Neuronal stem cell (in vitro differentiated cells): ENCODE measurements around the gene PIK3R5.

ENCODE experiments used
- DNase-seq: peaks from one replicate; pipeline ENCODE4 v3.0.0-alpha.2; 2013; ENCODE audit warnings: low spot score
- H2AFZ ChIP-seq: one replicate; pipeline ENCODE4 v1.6.1; 2013; ENCODE audit warnings: mild to moderate bottlenecking, low read length, inconsistent platforms
- H2AK5ac ChIP-seq: 2 replicates; pipeline ENCODE4 v1.6.1; 2013; ENCODE audit warnings: low read depth, mild to moderate bottlenecking, inconsistent platforms, low read length, moderate library complexity, mixed read lengths
- H2BK120ac ChIP-seq: 2 replicates; pipeline ENCODE4 v1.6.1; 2013; ENCODE audit warnings: low read depth, mild to moderate bottlenecking, inconsistent platforms, low read length, moderate library complexity, mixed read lengths
- H2BK12ac ChIP-seq: one replicate; pipeline ENCODE4 v1.6.1; 2013; ENCODE audit warnings: low read length, inconsistent platforms
- H2BK15ac ChIP-seq: 2 replicates; pipeline ENCODE4 v1.6.1; 2013; ENCODE audit warnings: mild to moderate bottlenecking, low read length, inconsistent platforms, mixed read lengths
- H2BK5ac ChIP-seq: one replicate; pipeline ENCODE4 v1.6.1; 2013; ENCODE audit warnings: inconsistent platforms, mild to moderate bottlenecking, low read length, moderate library complexity
- H3K14ac ChIP-seq: one replicate; pipeline ENCODE4 v1.6.1; 2013; ENCODE audit warnings: low read length, inconsistent platforms
- H3K18ac ChIP-seq: 2 replicates; pipeline ENCODE4 v1.6.1; 2013; ENCODE audit warnings: low read length, inconsistent platforms
- H3K23ac ChIP-seq: 2 replicates; pipeline ENCODE4 v1.6.1; 2013; ENCODE audit warnings: low read depth, mild to moderate bottlenecking, mixed read lengths, low read length, inconsistent platforms; ENCODE audit not compliant: poor library complexity
- H3K27ac ChIP-seq: replicated peaks from 3 replicates; pipeline ENCODE4 v1.5.1; 2013; ENCODE audit warnings: low read length, inconsistent platforms
- H3K27me3 ChIP-seq, 3 experiments: 2 replicates each; pipeline ENCODE4 v1.6.1; 2013; ENCODE audit warnings: low read length in 3 of 3, mild to moderate bottlenecking in 2 of 3, inconsistent platforms in 1 of 3, low read depth in 1 of 3, mixed read lengths in 1 of 3, moderate library complexity in 1 of 3; ENCODE audit not compliant: control insufficient read depth in 3 of 3, insufficient read depth in 3 of 3
- H3K36me3 ChIP-seq, 2 donors: replicated peaks in 1 of 2; 2 replicates each; pipeline ENCODE4 v1.6.1; 2013; ENCODE audit warnings: low read length in 2 of 2; ENCODE audit not compliant: control insufficient read depth in 2 of 2, insufficient read depth in 2 of 2
- H3K4ac ChIP-seq: 2 replicates; pipeline ENCODE4 v1.6.1; 2013; ENCODE audit warnings: inconsistent platforms, mild to moderate bottlenecking, low read length, moderate library complexity
- H3K4me1 ChIP-seq, 2 donors: 1 replicate in 1 of 2; 2 replicates in 1 of 2; pipeline ENCODE4 v1.6.1; 2013; ENCODE audit warnings: low read length in 2 of 2, low read depth in 1 of 2; ENCODE audit not compliant: control insufficient read depth in 2 of 2, insufficient read depth in 1 of 2
- H3K4me2 ChIP-seq: one replicate; pipeline ENCODE4 v1.6.1; 2013; ENCODE audit warnings: mild to moderate bottlenecking, low read length, inconsistent platforms; ENCODE audit not compliant: insufficient read depth, poor library complexity, severe bottlenecking
- H3K4me3 ChIP-seq, 2 donors: 2 replicates each; pipeline ENCODE4 v1.5.1; 2013; ENCODE audit warnings: low read length in 2 of 2, mild to moderate bottlenecking in 2 of 2, inconsistent platforms in 1 of 2, moderate library complexity in 1 of 2
- H3K79me1 ChIP-seq: one replicate; pipeline ENCODE4 v1.6.1; 2013; ENCODE audit warnings: low read depth, mild to moderate bottlenecking, inconsistent platforms, low read length, moderate library complexity
- H3K9ac ChIP-seq: one replicate; pipeline ENCODE4 v1.6.1; 2013; ENCODE audit warnings: mild to moderate bottlenecking, low read depth, low read length, inconsistent platforms; ENCODE audit not compliant: poor library complexity
- H3K9me3 ChIP-seq, 2 donors: replicated peaks in 1 of 2; 2 replicates each; pipeline versions ENCODE3 to v1.6.1; 2013; ENCODE audit warnings: low read length in 2 of 2, mild to moderate bottlenecking in 2 of 2, inconsistent platforms in 1 of 2, low read depth in 1 of 2, mixed read lengths in 1 of 2, moderate library complexity in 1 of 2; ENCODE audit not compliant: control insufficient read depth in 2 of 2, insufficient read depth in 1 of 2
- H4K8ac ChIP-seq: one replicate; pipeline ENCODE4 v1.6.1; 2013; ENCODE audit warnings: low read depth, mild to moderate bottlenecking, inconsistent platforms, low read length, moderate library complexity
- H4K91ac ChIP-seq: one replicate; pipeline ENCODE4 v1.6.1; 2013; ENCODE audit warnings: low read length, low read depth, mild to moderate bottlenecking, inconsistent platforms; ENCODE audit not compliant: poor library complexity
- WGBS, 2 donors: extraction: QIAGEN DNeasy Blood & Tissue Kit; methylation state at CpG; one replicate each; pipeline ENCODE4 v1.1.7; 2013; ENCODE audit warnings: missing lambda C conversion rate in 2 of 2, mixed read lengths in 1 of 2; ENCODE audit not compliant: insufficient read length in 2 of 2, insufficient replicate concordance in 1 of 2; ENCODE audit errors: extremely low coverage in 2 of 2; 5-methylcytosine and 5-hydroxymethylcytosine counted together

PIK3R5 gene

GRCh38 chr17:8887834-8888703 lies 77.4 kb downstream of the PIK3R5 start:
- H3K79me1 ChIP-seq, result peaks cover 2% of the 10 kb centered on the region
- no peak overlapping the region for H3K9ac ChIP-seq
- no peak overlapping the region for H2AK5ac ChIP-seq
- H2BK15ac ChIP-seq, result peak overlapping the region; percentile 72
- H3K18ac ChIP-seq, result peak overlapping the region; percentile 66
- H3K9me3 ChIP-seq, result no peaks in the 10 kb centered on the region
- H3K4me2 ChIP-seq, result no peak overlapping the region
- H2BK5ac ChIP-seq, result no peak overlapping the region
- H3K4me3 ChIP-seq, result no peak overlapping the region
- H3K4me1 ChIP-seq, result peaks cover 0 to 3% of the 10 kb centered on the region in 2 donors
- no peak overlapping the region for H3K27ac ChIP-seq
- no peak overlapping the region for H3K4ac ChIP-seq
- H4K8ac ChIP-seq, result no peak overlapping the region
- H2BK120ac ChIP-seq, result peak overlapping the region; percentile 1
- H3K23ac ChIP-seq, result no peak overlapping the region
- H3K27me3 ChIP-seq, result peaks cover 0 to 7% (median 0%) of the 10 kb centered on the region in 3 experiments
- no peak overlapping the region for H4K91ac ChIP-seq
- H2BK12ac ChIP-seq, result no peak overlapping the region
- H3K14ac ChIP-seq, result no peak overlapping the region
- H2AFZ ChIP-seq, result peak overlapping the region; percentile 85
- WGBS, 2 donors, result no CpG with 5 or more reads among the region's 39 CpGs
- H3K36me3 ChIP-seq, result no peaks in the 10 kb centered on the region
- DNase-seq, result peak; percentile 52

- H2BK15ac ChIP-seq, result no peak overlapping the region
These were observed 78.2 kb downstream of the PIK3R5 start for GRCh38 chr17:8887301-8887700.

GRCh38 chr17:8885967-8886684 lies 79.4 kb downstream of the PIK3R5 start:
- Histone ChIP-seq H4K8ac (no peak overlapping the region), H3K36me3 (no peaks in the 10 kb centered on the region), H3K14ac (no peak overlapping the region), H2BK15ac (peak overlapping the region; percentile 24), H3K27ac (no peak overlapping the region), H2BK5ac (peak overlapping the region; percentile 53), H2BK120ac (no peak overlapping the region), H3K18ac (peak overlapping the region; percentile 52), H3K4ac (no peak overlapping the region), H3K9ac (no peak overlapping the region), H3K23ac (no peak overlapping the region), H2AFZ (no peak overlapping the region), H4K91ac (no peak overlapping the region), H3K79me1 (peaks cover 2% of the 10 kb centered on the region), H2BK12ac (no peak overlapping the region), H3K27me3 (peaks cover 0 to 3% (median 0%) of the 10 kb centered on the region in 3 experiments), H3K4me2 (no peak overlapping the region), H3K4me3 (no peak overlapping the region), H2AK5ac (peak overlapping the region; percentile 94), H3K4me1 (peaks cover 0 to 3% of the 10 kb centered on the region in 2 donors), H3K9me3 (no peaks in the 10 kb centered on the region)
- DNase-seq, result no peak
- no CpG with 5 or more reads among the region's 23 CpGs for WGBS, 2 donors

More at GRCh38 chr17:8887301-8887700, 78.2 kb downstream of the PIK3R5 start:
- DNase-seq, result no peak
- H3K9ac ChIP-seq, result no peak overlapping the region
- no peak overlapping the region for H3K4ac ChIP-seq
- peaks cover 2% of the 10 kb centered on the region for H3K79me1 ChIP-seq
- H4K91ac ChIP-seq, result no peak overlapping the region
- H3K14ac ChIP-seq, result no peak overlapping the region
- H2BK12ac ChIP-seq, result no peak overlapping the region
- H3K23ac ChIP-seq, result no peak overlapping the region
- H2AFZ ChIP-seq, result no peak overlapping the region
- H2BK120ac ChIP-seq, result no peak overlapping the region
- H2AK5ac ChIP-seq, result peak overlapping the region; percentile 83
- H2BK5ac ChIP-seq, result no peak overlapping the region
- no peak overlapping the region for H3K4me2 ChIP-seq
- WGBS, 2 donors, result no CpG with 5 or more reads among the region's 11 CpGs
- no peaks in the 10 kb centered on the region for H3K36me3 ChIP-seq
- H3K27ac ChIP-seq, result no peak overlapping the region
- no peak overlapping the region for H3K18ac ChIP-seq
- H3K4me1 ChIP-seq, result peaks cover 0 to 3% of the 10 kb centered on the region in 2 donors
- H3K9me3 ChIP-seq, result no peaks in the 10 kb centered on the region
- H3K4me3 ChIP-seq, result no peak overlapping the region
- H3K27me3 ChIP-seq, result peaks cover 0 to 7% (median 0%) of the 10 kb centered on the region in 3 experiments
- H4K8ac ChIP-seq, result no peak overlapping the region
